GF-D8 (cell line): ENCODE results near the gene CELSR1.
"Not testable (repeated sequence)": the region's sequence is repeated elsewhere in the genome, so short reads cannot be mapped to it uniquely, and the experiment has no call there.

ENCODE experiments used
- DNase-seq: peaks from one replicate; lab custom pipeline; 2025; lab: John Stamatoyannopoulos, UW

The CELSR1 gene

GRCh38 chr22:46481386-46481785 is 56.0 kb downstream of the CELSR1 start:
- no peak for DNase-seq

GRCh38 chr22:46480396-46480795 is 57.0 kb downstream of the CELSR1 start:
- no peak for DNase-seq

- no peak for DNase-seq
These were observed 58.4 kb downstream of the CELSR1 start for GRCh38 chr22:46479046-46479445.

- no peak for DNase-seq
These were observed 59.3 kb downstream of the CELSR1 start for GRCh38 chr22:46478083-46478551.

GRCh38 chr22:46476547-46476941 is 60.9 kb downstream of the CELSR1 start:
- no peak for DNase-seq

GRCh38 chr22:46473896-46474557 is 63.4 kb downstream of the CELSR1 start:
- no peak for DNase-seq

GRCh38 chr22:46473021-46473779 is 64.2 kb downstream of the CELSR1 start:
- DNase-seq: no peak

- DNase-seq: no peak
These were observed 64.8 kb downstream of the CELSR1 start for GRCh38 chr22:46472722-46473016.

GRCh38 chr22:46471901-46472721 is 65.3 kb downstream of the CELSR1 start:
- no peak for DNase-seq

- not testable (repeated sequence) for DNase-seq
These were observed 66.1 kb downstream of the CELSR1 start for GRCh38 chr22:46471330-46471729.

GRCh38 chr22:46469711-46470110 is 67.7 kb downstream of the CELSR1 start:
- DNase-seq: no peak

GRCh38 chr22:46467006-46467405 is 70.4 kb downstream of the CELSR1 start:
- no peak for DNase-seq

- DNase-seq: no peak
These were observed 71.2 kb downstream of the CELSR1 start for GRCh38 chr22:46466255-46466676.

- no peak for DNase-seq
These were observed 71.6 kb downstream of the CELSR1 start for GRCh38 chr22:46465793-46466192.

- DNase-seq: no peak
These were observed 72.1 kb downstream of the CELSR1 start for GRCh38 chr22:46465345-46465720.

GRCh38 chr22:46464701-46465344 is 72.6 kb downstream of the CELSR1 start:
- DNase-seq: no peak

GRCh38 chr22:46464296-46464695 is 73.1 kb downstream of the CELSR1 start:
- no peak for DNase-seq

- DNase-seq: no peak
These were observed 73.8 kb downstream of the CELSR1 start for GRCh38 chr22:46463435-46464227.

- no peak for DNase-seq
These were observed 74.6 kb downstream of the CELSR1 start for GRCh38 chr22:46462726-46463371.

GRCh38 chr22:46461566-46462180 is 75.7 kb downstream of the CELSR1 start:
- DNase-seq: no peak

GRCh38 chr22:46460857-46461256 is 76.6 kb downstream of the CELSR1 start:
- DNase-seq: no peak
